HepG2 (cell line): ENCODE data around the gene TMEM154. TPM values are rescaled to one million over a fixed set of nuclear protein-coding genes. Genes with fewer than 3 reads are reported as not detected.

ENCODE experiments used
- ATAC-seq: fragments of 200-7000 bp; cut with Tn5 transposase; 3 replicates; pipeline ENCODE4 v1.9.1; 2020; ENCODE audit warnings: mild to moderate bottlenecking, moderate library complexity
- BruUV-seq: library from RNA; stranded (reverse); fragments of 400-500 nt; replicated peaks from 2 replicates; lab custom pipeline; 2021; lab: Mats Ljungman, UMichigan
- CTCF ChIA-PET: fragments of 300-600 bp; formaldehyde crosslinking; extraction: SDS; loops from one replicate; lab custom pipeline; 2021; ENCODE audit warnings: low total read pairs, inconsistent platforms, low intra/inter-chr PET ratio; lab: Yijun Ruan, JAX
- POLR2A ChIA-PET: fragments of 350-600 bp; sonication (Branson Sonifier 250); formaldehyde crosslinking; loops from one replicate; lab custom pipeline; 2020; ENCODE audit warnings: antibody characterized with exemption, inconsistent platforms; lab: Yijun Ruan, JAX
- DNase-seq: peaks from one replicate; pipeline ENCODE4 v3.0.0-alpha.2; 2015; ENCODE audit warnings: low spot score
- FAIRE-seq: peaks from 3 replicates; lab custom pipeline; 2011; peaks lifted over from hg19 to GRCh38; lab: Jason Lieb, UNC
- H2AFZ ChIP-seq: one replicate; pipeline ENCODE4 v1.6.1; 2011; ENCODE audit warnings: low read length, inconsistent platforms
- H3K27ac ChIP-seq: fragments of 300-600 bp; 3 replicates; pipeline ENCODE4 v1.8.0; 2011; ENCODE audit warnings: mixed run types, mild to moderate bottlenecking, mixed read lengths, low read length, inconsistent platforms; ENCODE audit not compliant: insufficient read depth; ENCODE audit errors: extremely low read length
- H3K27me3 ChIP-seq, 2 experiments: fragments of 200-600 bp in 1 of 2; 2 replicates in 1 of 2; 3 replicates in 1 of 2; pipeline versions ENCODE4 v1.6.0 to v1.8.0; 2011; ENCODE audit warnings: low read length in 2 of 2, mild to moderate bottlenecking in 2 of 2, moderate library complexity in 2 of 2, inconsistent platforms in 1 of 2; ENCODE audit not compliant: insufficient read depth in 2 of 2, control insufficient read depth in 1 of 2
- H3K36me3 ChIP-seq, 2 experiments: fragments of 200-600 bp in 1 of 2; replicated peaks in 1 of 2; 2 replicates in 1 of 2; 3 replicates in 1 of 2; pipeline versions ENCODE4 v1.5.1 to v1.8.0; 2011; ENCODE audit warnings: low read length in 2 of 2, inconsistent platforms in 1 of 2; ENCODE audit not compliant: insufficient read depth in 2 of 2, control insufficient read depth in 1 of 2
- H3K4me1 ChIP-seq: 2 replicates; pipeline ENCODE4 v1.5.1; 2012; ENCODE audit warnings: low read length, inconsistent platforms; ENCODE audit not compliant: insufficient read depth
- H3K4me2 ChIP-seq: 2 replicates; pipeline ENCODE4 v1.6.0; 2011; ENCODE audit warnings: low read depth, low read length, inconsistent platforms
- H3K4me3 ChIP-seq, 3 experiments: fragments of 200-600 bp in 1 of 3; sonication (generic), shearing (Covaris generic) in 1 of 3; replicated peaks in 1 of 3; 2 replicates each; pipeline ENCODE4 v1.5.1; 2011 to 2016; ENCODE audit warnings: low read length in 3 of 3, inconsistent platforms in 2 of 3, low read depth in 2 of 3, mild to moderate bottlenecking in 2 of 3, control low read depth in 1 of 3, mixed read lengths in 1 of 3; ENCODE audit not compliant: insufficient read depth in 1 of 3
- H3K79me2 ChIP-seq: one replicate; pipeline ENCODE4 v1.6.1; 2011; ENCODE audit warnings: low read length, inconsistent platforms; ENCODE audit not compliant: insufficient read depth
- H3K9ac ChIP-seq: 2 replicates; pipeline ENCODE4 v1.6.0; 2011; ENCODE audit warnings: mild to moderate bottlenecking, low read depth, low read length, inconsistent platforms; ENCODE audit not compliant: insufficient read depth
- H3K9me3 ChIP-seq: 2 replicates; pipeline ENCODE4 v1.5.1; 2012; ENCODE audit warnings: mild to moderate bottlenecking, low read length
- H4K20me1 ChIP-seq: 2 replicates; pipeline ENCODE4 v1.6.0; 2011; ENCODE audit warnings: inconsistent platforms, mild to moderate bottlenecking, low read length, moderate library complexity; ENCODE audit not compliant: insufficient read depth
- ARHGAP35 ChIP-seq: sonication (generic); formaldehyde crosslinking; IDR thresholded peaks from 2 replicates; pipeline ENCODE4 v1.9.0; 2022; ENCODE audit warnings: mild to moderate bottlenecking, inconsistent platforms, moderate library complexity, missing genetic modification reagents, borderline replicate concordance
- CHD2 ChIP-seq: IDR thresholded peaks from 2 replicates; pipeline ENCODE4 v1.6.1; 2011; ENCODE audit warnings: low read depth, low read length, improper control_type of control experiment
- FOXA1 ChIP-seq, 2 experiments: fragments of 450-650 bp in 1 of 2; sonication (generic) in 1 of 2; formaldehyde crosslinking in 1 of 2; IDR thresholded peaks; 2 replicates each; pipeline versions ENCODE4 v1.4.0 to v1.6.1; 2016 to 2020; ENCODE audit warnings: missing genetic modification reagents in 1 of 2
- MAF1 ChIP-seq: sonication (generic); formaldehyde crosslinking; IDR thresholded peaks from 2 replicates; pipeline ENCODE4 v1.5.0; 2020; ENCODE audit warnings: missing genetic modification reagents, borderline replicate concordance
- MTA3 ChIP-seq: sonication (generic); formaldehyde crosslinking; IDR thresholded peaks from 2 replicates; pipeline ENCODE4 v1.4.0; 2020; ENCODE audit warnings: missing genetic modification reagents
- NR1H2 ChIP-seq: sonication (generic); formaldehyde crosslinking; IDR thresholded peaks from 2 replicates; pipeline ENCODE4 v1.8.1; 2022; ENCODE audit warnings: low read depth, missing genetic modification reagents, borderline replicate concordance
- ZBTB26 ChIP-seq: IDR thresholded peaks from 2 replicates; pipeline ENCODE4 v1.6.1; 2016; ENCODE audit warnings: missing compliant biosample characterization, missing genetic modification reagents, borderline replicate concordance
- ZFX ChIP-seq: sonication (generic); formaldehyde crosslinking; IDR thresholded peaks from 2 replicates; pipeline ENCODE4 v1.4.0; 2020; ENCODE audit warnings: mild to moderate bottlenecking, low read depth, missing genetic modification reagents, moderate library complexity
- ZNF17 ChIP-seq: sonication (generic); formaldehyde crosslinking; IDR thresholded peaks from 2 replicates; pipeline ENCODE4 v1.5.0; 2020; ENCODE audit warnings: mild to moderate bottlenecking, missing genetic modification reagents
- ZNF18 ChIP-seq: sonication (generic); formaldehyde crosslinking; IDR thresholded peaks from 2 replicates; pipeline ENCODE4 v1.8.0; 2022; ENCODE audit warnings: mild to moderate bottlenecking, missing genetic modification reagents; ENCODE audit not compliant: insufficient replicate concordance
- ZNF530 ChIP-seq: sonication (generic); formaldehyde crosslinking; IDR thresholded peaks from 2 replicates; pipeline ENCODE4 v1.5.0; 2020; ENCODE audit warnings: low read depth, mild to moderate bottlenecking, missing genetic modification reagents
- ZNF747 ChIP-seq: sonication (generic); formaldehyde crosslinking; IDR thresholded peaks from 2 replicates; pipeline ENCODE4 v1.8.1; 2023; ENCODE audit warnings: missing genetic modification reagents, mild to moderate bottlenecking, borderline replicate concordance
- ZNF775 ChIP-seq: sonication (generic); formaldehyde crosslinking; IDR thresholded peaks from 2 replicates; pipeline ENCODE4 v1.4.0; 2020; ENCODE audit warnings: missing genetic modification reagents, mild to moderate bottlenecking, moderate library complexity, borderline replicate concordance
- ZNF788 ChIP-seq: sonication (generic); formaldehyde crosslinking; IDR thresholded peaks from 2 replicates; pipeline ENCODE4 v1.5.0; 2020; ENCODE audit warnings: mild to moderate bottlenecking, missing genetic modification reagents, borderline replicate concordance
- ZSCAN9 ChIP-seq: IDR thresholded peaks from 2 replicates; pipeline ENCODE4 v1.6.1; 2016; ENCODE audit warnings: borderline replicate concordance
- WGBS: methylation state at CpG from one replicate; pipeline ENCODE4 v1.1.6; 2017; ENCODE audit warnings: low lambda C conversion rate; 5-methylcytosine and 5-hydroxymethylcytosine counted together
- in situ Hi-C: cut with HindIII; loops from 2 replicates; pipeline ENCODE4 v1.10.0; 2017; ENCODE audit warnings: low pct_unique_long_range_greater_than_20kb; ENCODE audit not compliant: extremely low pct_ligation_motif_present
- intact Hi-C: fragments of 100-400 bp; cut with micrococcal nuclease; formaldehyde crosslinking; loops from one replicate; pipeline ENCODE4 v1.10.0; 2022; ENCODE audit not compliant: unreplicated experiment
- polyA plus RNA-seq, 8 experiments: library from polyadenylated mRNA; depleted of rRNA in 3 of 8; stranded (reverse) in 7 of 8; unstranded in 1 of 8; fragments of >200 nt; fragmentation: Illumina TruSeq in 4 of 8; extraction: Trizol in 4 of 8; gene quantifications; 2 replicates each; pipeline versions ENCODE4 v1.2.1 to v1.2.3, GENCODE V29; 2011 to 2016; ENCODE audit warnings: low read depth in 4 of 8, missing spikeins in 1 of 8, mixed read lengths in 1 of 8; ENCODE audit not compliant: insufficient read depth in 1 of 8
- total RNA-seq, 5 experiments: library from RNA; depleted of rRNA; stranded (reverse); fragments of >200 nt; fragmentation: Illumina TruSeq; extraction: Trizol; gene quantifications; 2 replicates each; pipeline ENCODE4 v1.2.3, GENCODE V29; 2016; ENCODE audit warnings: low read depth in 1 of 5

TMEM154 gene
- total and polyA plus RNA-seq, 2 of the 13 experiments (the other 11 are each of a cell fraction or from before 2014, with no cell fraction given) = 0.03 TPM; not detected in 1

- no peak for TF ChIP-seq MTA3 (CRISPR knock-in tag)
- no peak for TF ChIP-seq ZFX (CRISPR knock-in tag)
- TF ChIP-seq, all 625 proteins: peak for 0
Measured at GRCh38 chr4:152578670-152579069, 101.1 kb downstream of the TMEM154 start (continued).

GRCh38 chr4:152577708-152578396 is 101.9 kb downstream of the TMEM154 start:
- WGBS = 49% methylated on average over 6 of the region's 6 CpGs
- TF ChIP-seq ZNF788 (CRISPR knock-in tag) (no peak), MAF1 (CRISPR knock-in tag) (no peak), ZNF530 (CRISPR knock-in tag) (no peak), ZNF775 (CRISPR knock-in tag) (no peak), ZNF747 (CRISPR knock-in tag) (no peak), ARHGAP35 (CRISPR knock-in tag) (no peak), NR1H2 (CRISPR knock-in tag) (no peak), CHD2 (no peak), FOXA1 (IDR thresholded peaks at IDR 0.05) (no peak), FOXA1 (CRISPR knock-in tag; IDR thresholded peaks at IDR 0.05) (no peak), ZSCAN9 (CRISPR knock-in tag) (no peak), ZNF18 (CRISPR knock-in tag) (no peak), ZBTB26 (CRISPR knock-in tag) (no peak), ZNF17 (CRISPR knock-in tag) (no peak)
- CTCF ChIA-PET = no interaction called here

More at GRCh38 chr4:152577708-152578396, 101.9 kb downstream of the TMEM154 start:
- no peak overlapping the region for H3K4me3 ChIP-seq
- intact Hi-C loops = no loop called here
- no peak overlapping the region for H2AFZ ChIP-seq
- H3K27ac ChIP-seq = no peak overlapping the region
- H3K79me2 ChIP-seq = no peaks in the 10 kb centered on the region
- peaks cover 32% of the 10 kb centered on the region for H3K4me1 ChIP-seq
- H3K9ac ChIP-seq = no peak overlapping the region
- FAIRE-seq (no peak), DNase-seq (no peak), ATAC-seq (no peak)
- no peaks in the 10 kb centered on the region for H3K36me3 ChIP-seq
- no peaks in the 10 kb centered on the region for H3K9me3 ChIP-seq
- H4K20me1 ChIP-seq = no peaks in the 10 kb centered on the region
- in situ Hi-C loops = no loop called here
- BruUV-seq = no TSS peak
- no peak overlapping the region for H3K4me2 ChIP-seq
- H3K27me3 ChIP-seq = peaks cover 0 to 4% of the 10 kb centered on the region in 2 experiments; a peak in 2 of 5 replicates
- POLR2A ChIA-PET = no interaction called here
